ENCODE measurements around the gene TGFBR2.

The TGFBR2 gene

DNA sequence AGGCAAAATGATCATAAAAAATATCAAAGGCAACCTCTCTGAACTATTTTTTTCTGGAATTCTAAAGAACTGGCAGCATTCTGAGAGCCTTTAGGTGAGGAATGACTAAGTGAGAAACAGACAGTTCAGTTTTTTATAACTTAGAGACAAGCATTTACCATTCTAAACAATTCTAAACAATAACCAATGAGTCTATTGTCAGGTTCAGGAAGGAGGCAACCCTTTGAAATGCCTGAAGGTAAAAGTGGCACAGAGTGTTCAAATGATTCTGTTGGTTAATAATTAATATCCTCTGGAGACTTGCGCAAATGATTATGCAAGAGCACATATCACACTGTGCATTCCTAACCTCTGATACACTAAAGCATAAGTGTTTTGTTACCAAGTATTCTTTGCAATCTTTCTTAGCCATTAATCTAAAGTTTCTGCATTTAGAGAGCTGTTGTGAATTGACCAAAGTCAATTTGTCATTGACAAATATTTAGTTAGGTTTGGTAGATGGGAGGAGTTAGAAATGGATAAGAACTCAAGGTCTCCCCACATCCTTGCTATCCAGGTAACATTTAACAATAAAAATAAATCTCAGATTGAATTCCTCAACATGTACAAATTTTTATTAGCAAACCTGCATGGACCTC, 9.2 kb upstream of the TGFBR2 start:
- H3K4me2 ChIP-seq = no peak overlapping the region
- TF ChIP-seq, protein P1, sequence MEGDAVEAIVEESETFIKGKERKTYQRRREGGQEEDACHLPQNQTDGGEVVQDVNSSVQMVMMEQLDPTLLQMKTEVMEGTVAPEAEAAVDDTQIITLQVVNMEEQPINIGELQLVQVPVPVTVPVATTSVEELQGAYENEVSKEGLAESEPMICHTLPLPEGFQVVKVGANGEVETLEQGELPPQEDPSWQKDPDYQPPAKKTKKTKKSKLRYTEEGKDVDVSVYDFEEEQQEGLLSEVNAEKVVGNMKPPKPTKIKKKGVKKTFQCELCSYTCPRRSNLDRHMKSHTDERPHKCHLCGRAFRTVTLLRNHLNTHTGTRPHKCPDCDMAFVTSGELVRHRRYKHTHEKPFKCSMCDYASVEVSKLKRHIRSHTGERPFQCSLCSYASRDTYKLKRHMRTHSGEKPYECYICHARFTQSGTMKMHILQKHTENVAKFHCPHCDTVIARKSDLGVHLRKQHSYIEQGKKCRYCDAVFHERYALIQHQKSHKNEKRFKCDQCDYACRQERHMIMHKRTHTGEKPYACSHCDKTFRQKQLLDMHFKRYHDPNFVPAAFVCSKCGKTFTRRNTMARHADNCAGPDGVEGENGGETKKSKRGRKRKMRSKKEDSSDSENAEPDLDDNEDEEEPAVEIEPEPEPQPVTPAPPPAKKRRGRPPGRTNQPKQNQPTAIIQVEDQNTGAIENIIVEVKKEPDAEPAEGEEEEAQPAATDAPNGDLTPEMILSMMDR (conservative IDR thresholded peaks at IDR 0.05; ENCODE audit: low read depth, low read length) = no peak
- no peaks in the 10 kb centered on the region for H4K20me1 ChIP-seq (ENCODE audit: insufficient read depth)
- H3K9ac ChIP-seq = no peak overlapping the region
- peaks cover 21% of the 10 kb centered on the region for H3K4me1 ChIP-seq (ENCODE audit: low read depth, poor library complexity, severe bottlenecking)
- H3K79me2 ChIP-seq (ENCODE audit: insufficient read depth, low read depth) = no peaks in the 10 kb centered on the region
- H3K4me3 ChIP-seq (IDR thresholded peaks at IDR 0.05; ENCODE audit: insufficient read depth, low read depth, low read length) = no peak overlapping the region
- H3K27me3 ChIP-seq (ENCODE audit: insufficient read depth, low read depth) = no peaks in the 10 kb centered on the region
- H2AFZ ChIP-seq (ENCODE audit: low read depth) = no peak overlapping the region
- no peaks in the 10 kb centered on the region for H3K36me3 ChIP-seq (ENCODE audit: insufficient read depth)
- H3K27ac ChIP-seq = no peak overlapping the region

DNA sequence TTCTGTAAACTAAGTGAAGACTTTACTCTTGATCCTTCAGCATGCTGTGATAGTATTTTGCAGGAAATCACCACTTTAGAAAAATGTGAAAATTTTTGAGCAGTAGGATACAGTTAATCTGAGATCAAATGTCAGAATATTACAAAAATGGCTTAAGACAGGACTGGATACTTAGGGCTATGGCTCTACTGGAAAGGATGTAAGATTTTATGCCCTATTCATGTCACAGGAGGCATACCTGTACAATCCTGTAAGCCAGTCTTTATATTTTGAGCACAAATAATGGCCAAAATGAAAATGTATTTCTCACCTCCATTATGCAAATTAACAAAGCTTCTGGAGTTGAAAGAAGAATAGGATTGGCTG, 8.6 kb upstream of the TGFBR2 start:
- Histone ChIP-seq H3K27me3 (ENCODE audit: insufficient read depth, low read depth) (no peaks in the 10 kb centered on the region), H4K20me1 (ENCODE audit: insufficient read depth) (no peaks in the 10 kb centered on the region), H3K79me2 (ENCODE audit: insufficient read depth, low read depth) (no peaks in the 10 kb centered on the region), H3K36me3 (ENCODE audit: insufficient read depth) (no peaks in the 10 kb centered on the region), H2AFZ (ENCODE audit: low read depth) (no peak overlapping the region), H3K4me3 (IDR thresholded peaks at IDR 0.05; ENCODE audit: insufficient read depth, low read depth, low read length) (no peak overlapping the region), H3K9ac (no peak overlapping the region), H3K4me1 (ENCODE audit: low read depth, poor library complexity, severe bottlenecking) (peaks cover 26% of the 10 kb centered on the region), H3K4me2 (no peak overlapping the region), H3K27ac (no peak overlapping the region)
- TF ChIP-seq, protein P1 (conservative IDR thresholded peaks at IDR 0.05; ENCODE audit: low read depth, low read length) = no peak

DNA sequence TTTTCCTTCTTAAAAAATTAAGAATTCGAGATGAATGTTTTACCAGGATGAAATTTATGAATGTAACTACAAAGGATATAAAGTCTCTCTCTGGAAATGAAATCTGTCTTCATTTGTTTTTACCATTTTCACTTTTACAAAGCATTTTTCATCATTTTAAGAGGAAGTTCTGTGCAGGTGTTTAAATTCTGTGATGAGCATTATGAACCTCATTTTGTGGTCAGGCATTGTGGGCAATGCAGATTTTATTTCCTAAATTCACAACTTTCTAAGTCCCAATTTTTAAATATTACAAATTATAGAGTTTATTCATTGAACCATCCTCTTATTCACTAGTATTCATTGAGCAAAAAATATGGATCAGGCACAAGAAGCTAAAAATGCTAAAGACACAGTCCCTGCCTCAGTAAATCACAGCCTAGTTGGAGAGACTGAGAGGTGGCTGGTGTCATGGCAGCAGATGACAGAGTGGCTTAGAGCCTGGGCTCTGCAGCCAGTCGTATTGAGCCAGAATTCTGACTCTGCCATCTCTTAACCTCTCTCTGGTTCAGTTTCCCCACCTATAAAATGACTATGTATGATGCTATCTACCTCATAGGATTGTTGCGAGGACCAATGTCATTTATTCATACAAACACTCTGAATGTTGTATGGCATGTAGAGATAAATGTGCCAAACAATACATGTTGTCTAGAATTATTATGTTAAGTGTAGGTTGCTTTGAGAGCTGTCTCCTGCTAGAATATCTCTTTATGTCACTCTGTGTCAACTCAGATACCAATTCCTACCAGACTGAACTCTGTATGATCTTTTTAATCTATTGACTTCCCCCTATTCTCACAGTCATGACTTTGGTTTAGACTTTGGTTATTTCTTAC, 7.5 kb upstream of the TGFBR2 start:
- Histone ChIP-seq H3K4me3 (IDR thresholded peaks at IDR 0.05; ENCODE audit: insufficient read depth, low read depth, low read length) (no peak overlapping the region), H4K20me1 (ENCODE audit: insufficient read depth) (no peaks in the 10 kb centered on the region), H3K27me3 (ENCODE audit: insufficient read depth, low read depth) (no peaks in the 10 kb centered on the region), H3K9ac (no peak overlapping the region), H3K27ac (no peak overlapping the region), H3K4me2 (no peak overlapping the region), H3K36me3 (ENCODE audit: insufficient read depth) (no peaks in the 10 kb centered on the region), H3K79me2 (ENCODE audit: insufficient read depth, low read depth) (no peaks in the 10 kb centered on the region), H3K4me1 (ENCODE audit: low read depth, poor library complexity, severe bottlenecking) (peaks cover 34% of the 10 kb centered on the region), H2AFZ (ENCODE audit: low read depth) (no peak overlapping the region)
- TF ChIP-seq, protein P1 (conservative IDR thresholded peaks at IDR 0.05; ENCODE audit: low read depth, low read length) = no peak

DNA sequence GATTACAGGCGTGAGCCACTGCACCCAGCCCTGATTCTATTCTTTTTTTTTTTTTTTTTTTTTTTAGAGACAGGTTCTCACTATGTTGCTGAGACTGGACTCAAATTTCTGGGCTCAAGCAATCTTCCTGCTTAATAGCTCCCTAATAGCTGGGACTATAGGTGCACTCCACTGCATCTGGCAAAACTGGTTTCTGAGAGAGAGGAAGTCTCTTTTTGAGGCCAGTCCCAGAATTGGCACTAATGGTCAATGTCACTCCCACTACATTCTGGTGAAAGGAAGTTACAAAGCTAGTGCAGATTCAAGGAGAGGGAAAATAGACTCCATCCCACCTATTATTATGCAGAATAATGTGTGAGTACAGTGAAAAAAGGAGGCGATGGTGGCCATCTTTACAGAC, 5.8 kb upstream of the TGFBR2 start:
- peaks cover 34% of the 10 kb centered on the region for H3K4me1 ChIP-seq (ENCODE audit: low read depth, poor library complexity, severe bottlenecking)
- H3K4me3 ChIP-seq (IDR thresholded peaks at IDR 0.05; ENCODE audit: insufficient read depth, low read depth, low read length) = no peak overlapping the region
- no peak overlapping the region for H3K27ac ChIP-seq
- no peak overlapping the region for H3K9ac ChIP-seq
- H4K20me1 ChIP-seq (ENCODE audit: insufficient read depth) = no peaks in the 10 kb centered on the region
- H3K27me3 ChIP-seq (ENCODE audit: insufficient read depth, low read depth) = no peaks in the 10 kb centered on the region
- no peaks in the 10 kb centered on the region for H3K36me3 ChIP-seq (ENCODE audit: insufficient read depth)
- no peaks in the 10 kb centered on the region for H3K79me2 ChIP-seq (ENCODE audit: insufficient read depth, low read depth)
- H3K4me2 ChIP-seq = no peak overlapping the region
- no peak overlapping the region for H2AFZ ChIP-seq (ENCODE audit: low read depth)
- TF ChIP-seq, protein P1 (conservative IDR thresholded peaks at IDR 0.05; ENCODE audit: low read depth, low read length) = no peak
